K562 (cell line): ENCODE results near the gene ZNF516. TPM values are rescaled to one million over a fixed set of nuclear protein-coding genes. Genes with fewer than 3 reads are reported as not detected.

Source experiments
- ATAC-seq: fragments of 200-7000 bp; cut with Tn5 transposase; 3 replicates; pipeline ENCODE4 v1.9.1; 2020; ENCODE audit warnings: moderate library complexity
- BruUV-seq: library from RNA; stranded (reverse); fragments of 400-500 nt; replicated peaks from 2 replicates; lab custom pipeline; 2021; lab: Mats Ljungman, UMichigan
- CTCF ChIA-PET: fragments of 300-600 bp; formaldehyde crosslinking; extraction: SDS; loops from one replicate; lab custom pipeline; 2021; ENCODE audit warnings: low intra/inter-chr PET ratio; lab: Yijun Ruan, JAX
- POLR2A ChIA-PET: fragments of 300-600, 350-650 bp; sonication (Branson Sonifier 250); formaldehyde crosslinking; extraction: SDS; loops from one replicate; lab custom pipeline; 2021; ENCODE audit warnings: antibody characterized with exemption, inconsistent platforms; lab: Yijun Ruan, JAX
- DNase-seq, 4 experiments: peaks; one replicate each; pipeline versions ENCODE4 v3.0.0 to v3.0.0-alpha.2; 2011 to 2018; ENCODE audit warnings: low spot score in 3 of 4, mixed read lengths in 3 of 4; ENCODE audit errors: extremely low read depth in 1 of 4
- FAIRE-seq: peaks from 2 replicates; lab custom pipeline; 2011; peaks lifted over from hg19 to GRCh38; lab: Jason Lieb, UNC
- H2AFZ ChIP-seq: 2 replicates; pipeline ENCODE4 v1.6.0; 2011; ENCODE audit warnings: low read depth, low read length, control low read depth, inconsistent platforms
- H3K27ac ChIP-seq: fragments of 200-600 bp; 3 replicates; pipeline ENCODE4 v1.8.0; 2011; ENCODE audit warnings: low read depth, mild to moderate bottlenecking, control low read depth, inconsistent platforms, low read length, moderate library complexity, mixed read lengths; ENCODE audit errors: extremely low read depth
- H3K27me3 ChIP-seq, 2 experiments: fragments of 300-600 bp in 1 of 2; 2 replicates in 1 of 2; 3 replicates in 1 of 2; pipeline versions ENCODE4 v1.6.0 to v1.8.0; 2011; ENCODE audit warnings: inconsistent platforms in 2 of 2, low read length in 2 of 2, mild to moderate bottlenecking in 1 of 2, mixed read lengths in 1 of 2, moderate library complexity in 1 of 2; ENCODE audit not compliant: control insufficient read depth in 2 of 2, insufficient read depth in 2 of 2
- H3K36me3 ChIP-seq: fragments of 300-600 bp; 3 replicates; pipeline ENCODE4 v1.8.0; 2011; ENCODE audit warnings: mild to moderate bottlenecking, low read length, inconsistent platforms; ENCODE audit not compliant: control insufficient read depth, insufficient read depth
- H3K4me1 ChIP-seq, 2 experiments: fragments of 200-600 bp in 1 of 2; replicated peaks in 1 of 2; 2 replicates in 1 of 2; 3 replicates in 1 of 2; pipeline versions ENCODE4 v1.5.1 to v1.8.0; 2011; ENCODE audit warnings: inconsistent platforms in 2 of 2, low read length in 2 of 2, mild to moderate bottlenecking in 1 of 2, mixed read lengths in 1 of 2, moderate library complexity in 1 of 2; ENCODE audit not compliant: control insufficient read depth in 2 of 2, insufficient read depth in 2 of 2
- H3K4me2 ChIP-seq: 2 replicates; pipeline ENCODE4 v1.6.1; 2011; ENCODE audit warnings: low read length, control low read depth, inconsistent platforms, mixed read lengths; ENCODE audit not compliant: insufficient read depth
- H3K4me3 ChIP-seq: fragments of 200-600 bp; sonication (generic), shearing (Covaris generic); 2 replicates; pipeline ENCODE4 v1.5.1; 2016; ENCODE audit warnings: control low read depth, inconsistent platforms
- H3K79me2 ChIP-seq: fragments of 200-600 bp; 3 replicates; pipeline ENCODE4 v1.8.0; 2011; ENCODE audit warnings: low read length, inconsistent platforms; ENCODE audit not compliant: control insufficient read depth, insufficient read depth
- H3K9ac ChIP-seq, 2 experiments: 2 replicates each; pipeline versions ENCODE4 v1.6.0 to v1.6.1; 2011; ENCODE audit warnings: low read depth in 2 of 2, low read length in 2 of 2, control low read depth in 1 of 2, inconsistent platforms in 1 of 2, mild to moderate bottlenecking in 1 of 2, mixed read lengths in 1 of 2; ENCODE audit not compliant: insufficient read depth in 1 of 2
- H3K9me1 ChIP-seq: one replicate; pipeline ENCODE4 v1.6.0; 2011; ENCODE audit warnings: inconsistent platforms, mild to moderate bottlenecking, low read length, moderate library complexity; ENCODE audit not compliant: control insufficient read depth, insufficient read depth
- H3K9me3 ChIP-seq: replicated peaks from 2 replicates; pipeline ENCODE4 v1.5.1; 2011; ENCODE audit warnings: low read depth, low read length, inconsistent platforms; ENCODE audit not compliant: control insufficient read depth, insufficient read depth
- H4K20me1 ChIP-seq: replicated peaks from 2 replicates; pipeline ENCODE4 v1.6.1; 2011; ENCODE audit warnings: low read length, inconsistent platforms, mixed read lengths; ENCODE audit not compliant: control insufficient read depth, insufficient read depth
- HINFP ChIP-seq: fragments of 450-650 bp; conservative IDR thresholded peaks from 2 replicates; pipeline ENCODE4 v1.6.1; 2016; ENCODE audit warnings: missing genetic modification characterization, low read depth, mild to moderate bottlenecking, control low read depth, missing compliant biosample characterization
- HMG20A ChIP-seq: fragments of 450-650 bp; formaldehyde crosslinking; conservative IDR thresholded peaks from 2 replicates; pipeline ENCODE4 v1.4.0; 2020; ENCODE audit warnings: mild to moderate bottlenecking, mixed read lengths
- TAF9B ChIP-seq: fragments of 450-650 bp; IDR thresholded peaks from 2 replicates; pipeline ENCODE4 v1.6.1; 2018; ENCODE audit warnings: mild to moderate bottlenecking; ENCODE audit not compliant: partially characterized antibody
- ZBTB1 ChIP-seq: sonication (generic); formaldehyde crosslinking; IDR thresholded peaks from 2 replicates; pipeline ENCODE4 v1.8.1; 2023; ENCODE audit warnings: missing genetic modification reagents, low read depth, mild to moderate bottlenecking, borderline replicate concordance
- ZNF253 ChIP-seq: fragments of 250-450 bp; sonication (Bioruptor Pico); conservative IDR thresholded peaks from 2 replicates; pipeline ENCODE4 v1.6.1; 2021; ENCODE audit warnings: mild to moderate bottlenecking
- ZNF318 ChIP-seq, 2 experiments: fragments of 450-650 bp; IDR thresholded peaks; 2 replicates each; pipeline ENCODE4 v1.6.1; 2016; ENCODE audit warnings: mild to moderate bottlenecking in 2 of 2, borderline replicate concordance in 1 of 2, low read depth in 1 of 2, moderate library complexity in 1 of 2
- ZNF668 ChIP-seq: fragments of 250-450 bp; sonication (Bioruptor Pico); IDR thresholded peaks from 2 replicates; pipeline ENCODE4 v1.8.0; 2022; ENCODE audit warnings: mild to moderate bottlenecking, inconsistent platforms
- WGBS: fragments of 100-300 bp; shearing (Covaris generic); methylation state at CpG from one replicate; pipeline ENCODE4 v1.1.6; 2016; ENCODE audit warnings: low coverage, mixed read lengths; ENCODE audit not compliant: insufficient coverage; ENCODE audit errors: missing lambda C conversion rate; 5-methylcytosine and 5-hydroxymethylcytosine counted together
- in situ Hi-C: fragments of 300-500 bp; cut with MboI; formaldehyde crosslinking; loops from 4 replicates; pipeline ENCODE4 v1.15.0; 2018; ENCODE audit warnings: inconsistent platforms, mixed read lengths
- intact Hi-C: fragments of 100-400 bp; cut with micrococcal nuclease; formaldehyde crosslinking; loops from 2 replicates; pipeline ENCODE4 v1.14.2; 2022
- polyA plus RNA-seq, 8 experiments: library from polyadenylated mRNA; depleted of rRNA in 4 of 8; stranded (reverse) in 5 of 8; unstranded in 3 of 8; fragments of >200 nt; fragmentation: Nextera tagmentation in 2 of 8; fragmentation: Illumina TruSeq in 1 of 8; extraction: Ambion mirVana in 2 of 8; extraction: Trizol in 1 of 8; gene quantifications; 2 replicates each; pipeline versions ENCODE4 v1.2.1 to v1.2.3, GENCODE V29; 2011 to 2014; ENCODE audit warnings: inconsistent platforms in 1 of 8, missing spikeins in 1 of 8
- total RNA-seq, 7 experiments: library from RNA; depleted of rRNA in 6 of 7; stranded (reverse); fragments of >200 nt in 6 of 7; fragmentation: Illumina TruSeq in 2 of 7; extraction: Trizol in 2 of 7; gene quantifications; 2 replicates each; pipeline versions ENCODE4 v1.2.1 to v1.2.3, GENCODE V29; 2011 to 2021; ENCODE audit warnings: low replicate concordance in 1 of 7

ZNF516 gene
- total and polyA plus RNA-seq, 9 of the 15 experiments (the other 6 are each of a cell fraction or from before 2014, with no cell fraction given), result 0.04 to 0.20 (median 0.08) TPM; not detected in 3

GRCh38 chr18:76345901-76346300 lies 149.1 kb downstream of the ZNF516 start:
- no peak overlapping the region for H3K4me3 ChIP-seq
- intact Hi-C loops (loop anchor here (10.0 kb wide), 1 partner anchor 461 kb away; no protein-coding TSS in a partner anchor), in situ Hi-C loops (no loop called here)
- no peaks in the 10 kb centered on the region for H4K20me1 ChIP-seq
- ChIA-PET CTCF (no interaction called here), POLR2A (no interaction called here)
- H3K27me3 ChIP-seq, result peaks cover 3 to 27% of the 10 kb centered on the region in 2 experiments; a peak in 3 of 5 replicates
- DNase-seq (no peak), ATAC-seq (no peak), FAIRE-seq (no peak)
- 25% methylated on average over 4 of the region's 4 CpGs for WGBS
- H3K4me2 ChIP-seq, result no peak overlapping the region
- no peak overlapping the region for H2AFZ ChIP-seq
- no peaks in the 10 kb centered on the region for H3K4me1 ChIP-seq
- no peaks in the 10 kb centered on the region for H3K9me3 ChIP-seq
- no peak overlapping the region for H3K9ac ChIP-seq
- BruUV-seq, result no TSS peak
- TF ChIP-seq HINFP (no peak), HMG20A (CRISPR knock-in tag) (no peak), ZNF668 (no peak), ZBTB1 (no peak), ZNF253 (no peak), ZNF318 (IDR thresholded peaks at IDR 0.05; ENCODE audit: borderline replicate concordance in 1 of 2, low read depth in 1 of 2) (no peak), TAF9B (no peak)
- no peaks in the 10 kb centered on the region for H3K9me1 ChIP-seq
- no peak overlapping the region for H3K27ac ChIP-seq
- H3K79me2 ChIP-seq, result no peaks in the 10 kb centered on the region
- no peaks in the 10 kb centered on the region for H3K36me3 ChIP-seq
